Naive thymus-derived CD8-positive, alpha-beta T cell (primary cell): ENCODE measurements around the gene LATS2. TPM values are rescaled to one million over a fixed set of nuclear protein-coding genes. Genes with fewer than 3 reads are reported as not detected.
A peak's percentile ranks its signal among the peaks of the same experiment; 100 is the strongest.

Experiments
- ATAC-seq, 2 donors: fragments of 150-1000 bp; cut with Tn5 transposase in 1 of 2; sonication (Bioruptor Pico), chemical (Tn5 transposase) in 1 of 2; 1 replicate in 1 of 2; 2 replicates in 1 of 2; pipeline ENCODE4 v1.10.0; 2021; ENCODE audit warnings: mild to moderate bottlenecking in 2 of 2, moderate library complexity in 2 of 2
- POLR2A ChIA-PET: fragments of 350-600 bp; sonication (Branson Sonifier 250); formaldehyde crosslinking; loops from one replicate; lab custom pipeline; 2021; ENCODE audit warnings: antibody characterized with exemption; lab: Charles Lee
- DNase-seq, 10 donors: peaks; one replicate each; pipeline versions ENCODE4 v3.0.0 to v3.0.0-alpha.2; 2020 to 2022
- H3K27ac Mint-ChIP-seq, 10 donors: one replicate each; pipeline ENCODE4 v1.8.0; 2020 to 2022; ENCODE audit warnings: mild to moderate bottlenecking in 10 of 10, mixed read lengths in 10 of 10, moderate library complexity in 4 of 10, inconsistent platforms in 1 of 10
- H3K27me3 Mint-ChIP-seq, 5 donors: one replicate each; pipeline ENCODE4 v1.8.0; 2021 to 2022; ENCODE audit warnings: mixed read lengths in 5 of 5
- H3K36me3 Mint-ChIP-seq, 3 donors: one replicate each; pipeline ENCODE4 v1.8.0; 2020 to 2022; ENCODE audit warnings: mixed read lengths in 3 of 3, mild to moderate bottlenecking in 2 of 3, inconsistent platforms in 1 of 3
- H3K4me1 Mint-ChIP-seq, 4 donors: one replicate each; pipeline ENCODE4 v1.8.0; 2021 to 2022; ENCODE audit warnings: mixed read lengths in 4 of 4
- H3K4me3 Mint-ChIP-seq, 10 donors: one replicate each; pipeline ENCODE4 v1.8.0; 2020 to 2022; ENCODE audit warnings: mild to moderate bottlenecking in 10 of 10, mixed read lengths in 10 of 10, moderate library complexity in 6 of 10, inconsistent platforms in 1 of 10
- H3K9me3 Mint-ChIP-seq, 9 donors: one replicate each; pipeline ENCODE4 v1.8.0; 2020 to 2022; ENCODE audit warnings: mixed read lengths in 9 of 9, mild to moderate bottlenecking in 3 of 9, inconsistent platforms in 1 of 9, moderate library complexity in 1 of 9
- polyA plus RNA-seq, 3 donors: library from polyadenylated mRNA; unstranded; fragments of 300-500 nt; fragmentation: Illumina TruSeq; gene quantifications; one replicate each; pipeline ENCODE4 v1.2.3, GENCODE V29; 2021
- total RNA-seq, 8 experiments: library from RNA in 2 of 8; stranded (reverse) in 2 of 8; gene quantifications; one replicate each; pipeline ENCODE4 v1.2.3 and lab custom pipeline; 2021 to 2026

Gene LATS2
- total and polyA plus RNA-seq, 5 experiments from 2014 or later, result 0.06 to 0.70 (median 0.38) TPM; not detected in 1

GRCh38 chr13:21006141-21007005, 55.0 kb downstream of the LATS2 start:
- peaks cover 0 to 2% (median 0%) of the 10 kb centered on the region in 9 donors for H3K9me3 Mint-ChIP-seq
- no peak for ATAC-seq
- H3K27me3 Mint-ChIP-seq, result no peaks in the 10 kb centered on the region
- H3K27ac Mint-ChIP-seq, result no peak overlapping the region
- no peak for DNase-seq
- H3K36me3 Mint-ChIP-seq, result no peaks in the 10 kb centered on the region
- POLR2A ChIA-PET, result no interaction called here
- H3K4me1 Mint-ChIP-seq, result peaks cover 0 to 13% (median 6%) of the 10 kb centered on the region in 4 donors
- H3K4me3 Mint-ChIP-seq, result no peak overlapping the region

GRCh38 chr13:21005193-21005592, 56.2 kb downstream of the LATS2 start:
- DNase-seq, result no peak
- POLR2A ChIA-PET, result no interaction called here
- H3K4me1 Mint-ChIP-seq, result peaks cover 0 to 2% (median 2%) of the 10 kb centered on the region in 4 donors
- no peaks in the 10 kb centered on the region for H3K27me3 Mint-ChIP-seq
- H3K9me3 Mint-ChIP-seq, result peaks cover 0 to 5% (median 0%) of the 10 kb centered on the region in 9 donors
- H3K27ac Mint-ChIP-seq, result no peak overlapping the region
- H3K4me3 Mint-ChIP-seq, result no peak overlapping the region
- ATAC-seq, result no peak
- H3K36me3 Mint-ChIP-seq, result no peaks in the 10 kb centered on the region

GRCh38 chr13:21001471-21001870, 59.9 kb downstream of the LATS2 start:
- Mint-ChIP-seq H3K4me3 (no peak overlapping the region), H3K9me3 (peaks cover 0 to 5% (median 0%) of the 10 kb centered on the region in 9 donors)

GRCh38 chr13:21000647-21001046, 60.7 kb downstream of the LATS2 start:
- Mint-ChIP-seq H3K4me3 (no peak overlapping the region), H3K9me3 (peaks cover 0 to 5% (median 0%) of the 10 kb centered on the region in 9 donors), H3K4me1 (no peaks in the 10 kb centered on the region), H3K36me3 (no peaks in the 10 kb centered on the region), H3K27ac (no peak overlapping the region), H3K27me3 (no peaks in the 10 kb centered on the region)
- POLR2A ChIA-PET, result no interaction called here
- DNase-seq (no peak), ATAC-seq (no peak)

More at GRCh38 chr13:21001471-21001870, 59.9 kb downstream of the LATS2 start:
- no peak for ATAC-seq
- no peak for DNase-seq
- Mint-ChIP-seq H3K27ac (no peak overlapping the region), H3K36me3 (no peaks in the 10 kb centered on the region), H3K4me1 (no peaks in the 10 kb centered on the region), H3K27me3 (no peaks in the 10 kb centered on the region)
- POLR2A ChIA-PET, result no interaction called here

- peaks cover 0 to 5% (median 0%) of the 10 kb centered on the region in 9 donors for H3K9me3 Mint-ChIP-seq
- H3K4me3 Mint-ChIP-seq, result no peak overlapping the region
- ATAC-seq, result no peak
- H3K27ac Mint-ChIP-seq, result peak overlapping the region in 1 of 10 donors; percentile 40
- no peaks in the 10 kb centered on the region for H3K36me3 Mint-ChIP-seq
- no peak for DNase-seq
- H3K4me1 Mint-ChIP-seq, result peaks cover 0 to 3% (median 0%) of the 10 kb centered on the region in 4 donors
- H3K27me3 Mint-ChIP-seq, result peaks cover 0 to 2% (median 0%) of the 10 kb centered on the region in 5 donors
- POLR2A ChIA-PET, result no interaction called here
Measured at GRCh38 chr13:20998649-20999415, 62.6 kb downstream of the LATS2 start.

GRCh38 chr13:20997301-20998161, 63.9 kb downstream of the LATS2 start:
- no peak for DNase-seq
- Mint-ChIP-seq H3K27ac (no peak overlapping the region), H3K27me3 (peaks cover 0 to 3% (median 0%) of the 10 kb centered on the region in 5 donors), H3K9me3 (peaks cover 0 to 5% (median 0%) of the 10 kb centered on the region in 9 donors), H3K4me1 (peaks cover 0 to 7% (median 2%) of the 10 kb centered on the region in 4 donors), H3K4me3 (no peak overlapping the region), H3K36me3 (no peaks in the 10 kb centered on the region)
- POLR2A ChIA-PET, result no interaction called here
- no peak for ATAC-seq

- H3K9me3 Mint-ChIP-seq, result no peaks in the 10 kb centered on the region
- peaks cover 0 to 2% (median 0%) of the 10 kb centered on the region in 3 donors for H3K36me3 Mint-ChIP-seq
- no peak overlapping the region for H3K4me3 Mint-ChIP-seq
- H3K27ac Mint-ChIP-seq, result no peak overlapping the region
- POLR2A ChIA-PET, result interaction anchor here (0.6 kb wide), 1 partner anchor 57 kb away, joined by 6 read pairs; no protein-coding TSS in a partner anchor
- DNase-seq (no peak), ATAC-seq (no peak)
- H3K27me3 Mint-ChIP-seq, result peaks cover 0 to 13% (median 0%) of the 10 kb centered on the region in 5 donors
- peaks cover 0 to 12% (median 2%) of the 10 kb centered on the region in 4 donors for H3K4me1 Mint-ChIP-seq
Measured at GRCh38 chr13:20995245-20995838, 66.0 kb downstream of the LATS2 start.

- Mint-ChIP-seq H3K36me3 (peaks cover 0 to 2% (median 0%) of the 10 kb centered on the region in 3 donors), H3K4me3 (no peak overlapping the region), H3K27ac (no peak overlapping the region), H3K27me3 (peaks cover 0 to 13% (median 0%) of the 10 kb centered on the region in 5 donors), H3K9me3 (no peaks in the 10 kb centered on the region), H3K4me1 (peaks cover 0 to 12% (median 2%) of the 10 kb centered on the region in 4 donors)
- ATAC-seq (no peak), DNase-seq (no peak)
- POLR2A ChIA-PET, result no interaction called here
Measured at GRCh38 chr13:20994441-20994821, 67.0 kb downstream of the LATS2 start.

GRCh38 chr13:20993661-20994440, 67.5 kb downstream of the LATS2 start:
- H3K27me3 Mint-ChIP-seq, result peaks cover 0 to 13% (median 0%) of the 10 kb centered on the region in 5 donors
- POLR2A ChIA-PET, result no interaction called here
- ATAC-seq (no peak), DNase-seq (no peak)
- no peak overlapping the region for H3K27ac Mint-ChIP-seq
- peaks cover 0 to 2% (median 0%) of the 10 kb centered on the region in 3 donors for H3K36me3 Mint-ChIP-seq
- H3K4me1 Mint-ChIP-seq, result peaks cover 0 to 12% (median 2%) of the 10 kb centered on the region in 4 donors
- H3K9me3 Mint-ChIP-seq, result no peaks in the 10 kb centered on the region
- H3K4me3 Mint-ChIP-seq, result no peak overlapping the region

GRCh38 chr13:20993211-20993610, 68.2 kb downstream of the LATS2 start:
- H3K36me3 Mint-ChIP-seq, result peaks cover 0 to 2% (median 0%) of the 10 kb centered on the region in 3 donors
- POLR2A ChIA-PET, result no interaction called here

More at GRCh38 chr13:20993211-20993610, 68.2 kb downstream of the LATS2 start:
- Mint-ChIP-seq H3K4me1 (peaks cover 0 to 12% (median 2%) of the 10 kb centered on the region in 4 donors), H3K9me3 (no peaks in the 10 kb centered on the region), H3K27me3 (peaks cover 0 to 13% (median 0%) of the 10 kb centered on the region in 5 donors), H3K27ac (no peak overlapping the region), H3K4me3 (no peak overlapping the region)
- ATAC-seq (no peak), DNase-seq (no peak)
